ENCODE measurements around the gene EBF3. TPM values are rescaled to one million over a fixed set of nuclear protein-coding genes. Genes with fewer than 3 reads are reported as not detected.

The EBF3 gene
- total RNA-seq, 1 experiment from 2014 or later = not detected

DNA sequence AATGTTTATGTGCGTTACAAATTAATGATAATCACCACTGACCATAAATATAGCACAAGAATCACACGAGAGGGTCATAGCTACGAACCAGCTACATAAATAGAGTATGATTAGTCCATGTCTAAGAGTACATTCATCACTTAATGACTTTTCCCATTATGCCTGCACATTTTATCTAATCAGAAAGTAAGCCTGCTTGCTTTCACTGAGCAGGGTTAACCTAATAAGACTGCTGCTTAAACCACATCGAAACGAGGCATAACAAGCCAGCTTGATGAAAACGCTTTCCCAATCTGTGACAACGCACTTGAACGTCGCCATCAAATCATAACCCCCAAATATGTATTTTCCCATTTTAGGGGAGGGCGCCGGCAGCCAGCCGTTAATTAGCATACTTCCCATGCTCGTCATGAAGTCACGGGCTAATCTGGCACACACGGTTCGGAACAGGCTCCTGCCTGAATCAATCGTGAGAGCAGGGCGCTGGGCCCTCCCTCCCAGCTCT lies 71.5 kb downstream of the EBF3 start:
- DNase-seq (ENCODE audit: low spot score) = no peak

DNA sequence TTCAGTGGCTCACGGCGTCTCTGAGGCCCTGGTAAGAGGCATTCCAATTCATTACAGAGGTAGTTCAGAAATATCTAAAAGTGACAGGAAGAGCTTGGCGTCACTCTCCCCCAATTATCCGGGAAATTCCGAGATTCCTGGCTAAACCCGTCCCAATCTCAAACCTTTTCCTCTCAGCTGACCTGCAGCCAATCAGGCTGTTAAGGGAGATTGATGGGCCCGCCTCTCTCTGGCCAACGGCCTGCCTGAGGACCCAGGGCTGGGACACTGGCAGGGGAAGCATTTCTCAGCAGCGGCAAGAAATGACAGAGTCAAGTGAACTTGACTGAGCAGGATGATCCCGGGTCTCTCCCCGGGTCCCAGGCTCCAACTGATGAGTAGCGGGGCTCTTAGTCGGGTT lies 72.3 kb downstream of the EBF3 start:
- DNase-seq (ENCODE audit: low spot score) = no peak

DNA sequence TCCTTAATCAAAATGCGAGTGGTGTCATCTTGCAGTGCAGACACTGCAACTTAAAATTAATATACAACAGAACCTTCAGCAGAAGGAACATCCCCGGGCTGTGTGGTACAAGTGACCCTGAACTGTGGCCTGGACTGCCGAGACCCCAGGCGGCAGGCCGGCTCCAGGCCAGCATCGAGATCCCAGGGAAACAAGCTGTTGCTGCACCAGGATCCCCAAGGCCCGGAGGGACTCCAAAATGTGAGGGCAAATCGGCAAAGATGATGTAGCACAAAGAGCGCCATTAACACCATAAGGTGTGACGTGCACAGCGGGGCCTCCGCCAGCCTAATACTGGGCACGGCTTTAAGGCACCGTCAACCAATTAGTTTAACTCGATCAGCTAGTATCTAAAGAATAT lies 73.9 kb downstream of the EBF3 start:
- no peak for DNase-seq (ENCODE audit: low spot score)

DNA sequence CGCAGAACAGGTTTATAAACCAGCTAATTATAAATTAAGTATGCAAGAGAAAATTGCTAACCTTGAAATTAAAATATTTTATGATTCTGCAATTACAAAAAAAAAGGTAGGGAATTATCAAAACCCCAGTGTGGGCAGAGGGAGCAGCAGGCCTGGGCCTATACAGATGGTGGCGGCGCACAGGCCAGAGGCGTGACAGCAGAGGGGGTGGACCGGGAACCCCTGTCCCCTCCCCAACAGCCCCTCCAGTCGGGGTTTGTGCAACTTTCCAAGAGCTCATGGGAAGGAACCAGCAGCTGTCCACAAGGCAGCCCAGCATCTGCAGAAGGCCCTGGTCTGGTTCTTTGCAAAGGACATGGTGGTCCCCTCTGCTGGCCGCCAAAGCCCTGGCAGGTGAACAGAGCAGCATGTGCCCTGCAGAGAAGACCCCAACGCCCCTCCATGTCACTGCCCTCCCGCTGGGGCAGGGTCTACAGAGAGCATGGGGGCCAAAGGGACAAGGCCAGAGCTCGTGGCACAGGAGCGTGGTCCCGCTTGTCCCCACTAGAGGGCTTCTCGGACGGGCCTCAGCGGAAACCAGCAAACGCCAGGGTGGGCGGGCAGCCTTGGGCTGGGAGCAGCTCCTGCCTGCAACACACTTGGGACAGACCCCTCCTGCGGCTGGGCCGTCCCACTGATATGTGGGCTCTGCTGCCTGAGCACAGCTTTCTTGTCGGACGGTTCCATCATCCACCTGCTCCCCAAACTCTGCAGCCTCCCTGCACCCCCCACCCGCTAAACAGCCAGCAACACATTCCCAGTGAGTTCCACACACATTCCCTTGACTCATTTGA lies 75.1 kb downstream of the EBF3 start:
- peak; percentile 34 for DNase-seq (ENCODE audit: low spot score)

DNA sequence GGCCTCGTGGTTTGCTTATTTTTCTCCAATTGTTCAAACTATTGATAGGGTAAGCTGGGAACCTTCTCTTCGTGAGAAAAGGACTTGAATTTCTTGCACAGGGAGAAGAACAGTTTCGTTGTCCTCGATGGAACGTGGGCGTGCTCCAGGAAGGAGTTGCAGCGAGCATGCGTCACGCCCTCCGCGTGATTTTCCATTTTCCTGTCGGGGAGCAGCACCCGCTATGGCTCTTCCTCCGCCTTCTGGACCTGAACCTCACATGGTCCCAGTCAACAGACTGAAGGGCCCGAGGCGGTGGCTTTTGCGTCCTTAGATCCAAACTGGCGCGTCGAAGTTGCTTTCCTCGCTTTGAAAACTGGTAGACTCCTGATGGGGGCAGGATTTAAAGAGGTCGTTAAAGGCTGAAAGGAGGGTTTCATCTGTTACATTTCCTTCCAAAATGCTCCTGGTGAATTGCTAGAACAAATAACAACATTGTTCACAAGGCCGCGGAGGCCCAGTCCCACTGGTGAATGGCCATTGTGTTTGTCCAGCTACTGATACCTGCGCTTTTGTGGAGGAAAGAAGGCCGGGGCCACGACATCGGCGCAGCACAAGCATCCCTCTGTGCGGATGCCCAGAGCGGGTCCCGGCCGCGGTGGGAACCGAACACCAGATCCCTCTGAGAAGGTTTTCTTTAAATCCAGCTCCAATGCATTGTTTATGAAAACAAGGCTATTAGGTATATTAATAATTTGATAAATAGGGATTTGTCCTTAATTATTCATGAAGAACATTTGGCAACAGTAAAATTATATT lies 75.9 kb downstream of the EBF3 start:
- DNase-seq (ENCODE audit: low spot score) = no peak

DNA sequence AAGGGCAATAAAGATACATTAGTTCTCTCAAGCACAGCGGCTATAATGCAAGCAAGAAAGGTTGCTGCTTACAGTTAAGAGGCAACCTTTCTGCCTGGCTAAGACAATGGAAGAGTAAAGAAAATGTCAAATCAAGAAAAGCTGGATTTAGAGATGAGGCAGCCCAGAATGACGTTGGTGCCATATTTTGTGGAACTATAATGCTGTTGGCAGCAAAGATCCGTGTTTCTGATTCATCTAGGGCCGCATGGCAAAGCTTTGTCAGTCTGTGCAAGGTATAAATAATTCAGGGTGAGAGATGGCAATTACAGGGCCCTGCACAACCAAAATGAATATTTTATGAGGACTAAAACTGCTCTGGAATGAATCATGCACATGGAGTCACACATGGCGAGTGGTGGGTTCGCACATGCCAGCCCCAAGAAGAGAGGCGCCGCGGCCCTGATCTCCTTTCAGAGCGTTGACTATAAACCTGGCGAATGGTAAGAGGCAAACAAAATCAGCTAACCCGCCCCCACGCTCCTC lies 76.6 kb downstream of the EBF3 start:
- DNase-seq (ENCODE audit: low spot score) = no peak

DNA sequence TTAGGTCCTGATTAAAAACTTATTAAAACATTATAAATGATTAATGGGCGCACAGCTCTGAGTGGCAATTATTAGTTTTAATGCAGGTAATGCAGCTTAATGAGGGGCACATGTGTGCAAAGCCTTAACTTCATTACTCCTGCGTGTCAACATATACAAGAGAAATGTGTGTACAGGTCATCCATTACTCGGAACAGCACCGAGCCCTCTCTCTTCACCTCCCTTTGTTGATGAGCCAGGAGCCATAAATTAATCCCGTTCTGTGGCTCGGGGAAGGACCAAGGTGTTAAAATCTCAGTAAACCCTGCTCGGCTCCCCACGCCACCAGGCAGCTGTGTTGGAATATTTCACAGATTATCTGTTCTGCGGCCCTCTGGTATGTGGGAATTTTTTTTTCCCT lies 77.8 kb downstream of the EBF3 start:
- DNase-seq (ENCODE audit: low spot score) = no peak

DNA sequence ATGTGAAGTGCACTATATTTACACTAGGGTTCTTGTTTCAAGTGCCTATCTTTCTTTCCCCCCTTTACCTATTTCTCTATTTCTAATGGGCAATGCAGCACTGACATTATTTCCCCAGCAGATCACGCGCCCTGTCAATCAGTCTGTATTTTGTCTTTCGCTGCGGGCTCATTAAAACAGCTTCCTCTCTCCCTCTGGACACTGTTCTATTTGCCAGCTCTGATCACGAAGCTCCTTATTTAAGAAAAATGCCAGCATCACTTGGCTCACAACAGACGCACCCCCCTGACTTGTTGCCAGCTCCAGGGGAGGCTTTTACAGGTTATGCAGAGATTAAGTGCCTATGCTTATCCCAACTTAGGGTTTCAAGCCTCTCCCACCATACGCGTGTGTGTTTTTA lies 78.5 kb downstream of the EBF3 start:
- DNase-seq (ENCODE audit: low spot score) = no peak

DNA sequence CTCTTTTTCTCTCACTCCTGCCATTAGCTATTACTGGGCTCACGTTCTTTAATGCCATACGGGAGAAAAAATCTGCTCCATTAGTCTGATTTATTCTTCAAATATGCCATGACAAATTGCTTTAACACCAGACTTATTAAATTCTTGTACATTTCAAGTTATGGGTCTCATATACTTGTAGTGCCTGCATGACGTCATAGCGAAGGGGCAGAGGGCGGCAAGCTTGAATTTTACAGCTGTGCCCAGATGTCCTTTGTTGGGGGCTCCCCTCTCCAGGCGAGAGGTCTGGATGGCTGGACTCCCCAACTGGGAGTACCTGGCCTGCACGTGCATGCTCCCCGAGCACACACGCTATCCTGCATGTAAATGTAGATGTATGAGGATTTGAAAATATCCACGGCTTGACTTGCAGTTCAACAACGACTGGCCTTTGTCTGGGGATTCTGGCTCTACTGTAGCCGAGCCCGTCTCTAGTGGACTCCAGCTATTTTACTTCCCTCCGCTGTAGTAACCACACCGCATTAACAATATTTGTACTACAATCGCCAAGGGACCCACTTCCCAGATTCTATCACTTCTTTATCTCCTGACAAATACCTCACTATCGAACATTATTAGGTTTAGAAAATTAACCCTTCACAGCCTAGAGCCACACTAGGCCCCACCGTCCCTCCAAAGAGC lies 79.5 kb downstream of the EBF3 start:
- DNase-seq (ENCODE audit: low spot score) = no peak

DNA sequence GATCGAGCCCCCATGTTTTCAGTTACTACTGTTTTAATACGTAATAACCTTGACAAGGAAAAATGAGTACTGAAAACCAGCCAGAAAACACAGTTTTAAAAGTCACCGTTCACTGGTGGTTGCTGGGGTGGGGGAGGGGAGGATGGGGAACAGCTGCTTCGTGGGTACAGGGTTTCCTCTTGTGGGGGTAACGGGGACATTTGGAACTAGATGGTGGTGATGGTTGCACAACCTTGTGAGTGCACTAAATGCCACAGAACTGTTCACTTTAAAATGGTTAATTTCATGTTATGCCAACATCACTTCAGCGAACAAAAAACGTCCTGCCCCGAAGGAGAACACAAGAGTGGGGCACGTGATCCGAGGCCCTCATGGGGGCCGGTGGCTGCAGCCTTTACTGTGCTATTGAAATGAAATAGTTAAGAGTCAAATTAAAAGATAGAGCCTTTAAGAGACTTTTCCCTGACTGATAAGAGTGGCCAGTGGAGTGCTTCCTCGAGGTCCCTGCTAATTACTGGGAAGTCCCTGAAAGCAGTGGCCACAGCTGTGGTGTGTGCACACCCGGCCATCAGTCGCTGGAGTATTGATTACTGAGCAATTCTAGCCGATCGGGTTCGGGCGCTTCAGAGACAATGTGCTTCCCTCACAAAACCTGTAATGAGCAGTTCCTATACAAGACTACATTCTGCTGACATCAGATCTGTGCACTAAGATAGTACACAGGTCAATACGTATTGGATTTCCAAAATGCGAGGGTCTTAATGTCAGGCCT lies 80.3 kb downstream of the EBF3 start:
- DNase-seq (ENCODE audit: low spot score) = no peak

DNA sequence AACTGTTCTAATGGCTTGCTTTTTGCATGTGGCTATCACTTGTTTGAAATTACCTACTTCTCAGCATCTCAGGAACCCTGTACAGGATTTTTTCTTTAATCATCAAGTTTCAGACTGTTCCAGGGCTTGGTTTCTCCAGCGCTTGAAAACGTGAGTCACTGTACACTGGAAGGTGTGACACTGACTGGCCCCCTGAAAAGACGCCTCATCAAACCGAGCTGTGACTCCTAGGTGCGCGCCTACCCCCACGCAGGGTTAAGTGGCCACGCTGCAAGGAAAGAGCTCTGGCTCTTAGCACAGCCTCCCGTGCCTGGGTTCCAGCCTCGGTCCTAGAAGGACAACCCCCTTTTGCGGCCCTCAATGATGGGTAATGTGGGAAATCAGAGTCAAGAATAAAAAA lies 81.0 kb downstream of the EBF3 start:
- no peak for DNase-seq (ENCODE audit: low spot score)

DNA sequence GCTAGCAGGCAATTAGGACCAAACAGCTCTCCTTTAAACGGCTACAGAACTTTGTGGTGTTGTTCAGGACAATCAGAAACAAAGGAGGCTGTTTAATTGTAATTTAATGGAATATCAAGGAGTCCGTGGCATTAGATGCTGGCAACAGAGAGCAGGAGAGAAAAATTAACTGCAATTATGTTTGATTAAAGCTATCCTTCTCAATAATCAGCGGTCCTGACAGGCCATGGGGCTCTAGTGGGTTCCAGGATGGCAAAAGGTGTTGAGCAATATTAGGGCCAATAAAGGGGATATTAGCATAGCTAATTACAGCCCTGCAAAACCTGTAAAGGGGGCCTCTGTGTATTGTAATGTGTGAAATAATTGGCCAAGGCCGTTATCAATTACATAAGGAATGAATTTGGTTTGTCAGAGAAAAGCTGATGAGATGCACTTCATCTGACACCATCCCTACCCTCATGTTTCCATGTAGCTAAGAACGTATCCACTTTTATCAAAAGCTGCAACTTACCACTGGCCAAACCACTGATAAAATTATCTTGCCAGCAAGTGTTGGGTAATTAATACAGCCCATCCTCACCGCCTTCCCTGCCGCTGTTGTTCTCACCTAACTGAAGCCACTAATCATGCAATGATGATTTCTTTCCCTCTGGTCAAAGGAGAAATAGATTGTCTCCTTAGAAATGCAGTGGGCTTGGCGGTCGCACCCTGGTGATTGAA lies 81.6 kb downstream of the EBF3 start:
- no peak for DNase-seq (ENCODE audit: low spot score)

DNA sequence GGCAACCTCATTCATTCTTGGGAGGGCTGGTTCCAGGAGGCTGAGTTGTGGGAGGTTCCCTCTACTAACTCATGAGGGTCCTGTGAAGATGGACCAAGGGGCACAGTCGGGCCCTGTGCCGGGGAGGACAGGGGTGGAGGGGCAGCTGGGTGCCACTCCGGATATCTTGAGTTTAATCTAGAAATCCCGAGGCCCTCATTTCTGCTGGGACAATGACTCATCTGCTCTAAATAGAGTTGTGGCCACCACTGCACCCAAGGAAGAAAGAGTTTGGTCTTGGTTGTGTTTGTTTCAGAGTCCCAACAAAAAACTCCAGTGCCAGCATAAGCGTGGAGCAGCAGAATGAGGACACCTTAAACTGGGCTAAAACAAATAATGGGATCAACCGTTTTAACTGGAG lies 82.4 kb downstream of the EBF3 start:
- no peak for DNase-seq (ENCODE audit: low spot score)

DNA sequence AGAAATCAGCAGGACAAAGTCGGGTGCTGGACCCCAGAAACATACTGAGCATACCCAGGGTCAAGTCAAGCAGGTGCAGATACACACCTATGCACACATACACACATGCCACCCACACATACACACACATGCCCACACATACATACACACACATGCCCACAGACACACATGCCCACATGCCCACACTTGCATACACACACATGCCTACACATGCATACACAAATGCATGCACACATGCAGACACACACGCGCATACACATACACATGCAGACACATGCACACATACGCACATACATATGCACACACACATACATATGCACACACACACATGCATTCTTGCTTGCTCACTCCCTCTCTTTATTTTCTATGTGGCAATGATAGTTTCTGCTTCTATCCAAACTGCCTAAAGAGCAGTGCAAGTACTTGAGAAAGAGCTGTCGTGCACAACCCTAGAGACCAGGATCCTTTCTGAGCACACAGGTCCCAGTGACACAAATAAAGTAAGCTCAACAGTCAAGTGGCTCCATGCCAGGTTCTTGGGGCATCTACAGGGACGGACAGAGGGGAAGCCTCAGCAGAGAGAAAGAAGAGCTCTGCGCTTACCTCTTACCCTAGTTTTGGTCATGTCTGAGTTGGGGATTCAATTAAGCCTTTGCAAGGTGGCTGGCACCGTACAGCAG lies 83.7 kb downstream of the EBF3 start:
- DNase-seq (ENCODE audit: low spot score) = no peak

DNA sequence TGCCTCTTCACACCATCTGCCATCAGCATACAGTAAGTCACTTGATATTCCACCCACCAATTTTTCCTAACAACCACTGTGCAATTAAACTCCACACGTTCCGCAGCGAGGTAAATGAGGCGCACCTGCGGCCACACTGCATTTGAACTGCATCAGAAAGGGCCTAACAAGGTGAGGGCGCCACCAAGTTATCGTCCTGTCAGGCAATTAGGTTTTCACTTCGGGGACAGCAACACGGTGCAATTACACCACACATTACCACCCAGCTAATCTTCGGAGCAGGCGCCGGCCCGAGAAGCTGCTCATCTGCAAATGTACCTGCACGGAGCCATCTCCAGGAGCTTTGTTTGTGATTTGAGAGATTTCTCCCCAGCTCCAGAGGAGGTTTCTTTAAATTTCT lies 84.4 kb downstream of the EBF3 start:
- DNase-seq (ENCODE audit: low spot score) = no peak

DNA sequence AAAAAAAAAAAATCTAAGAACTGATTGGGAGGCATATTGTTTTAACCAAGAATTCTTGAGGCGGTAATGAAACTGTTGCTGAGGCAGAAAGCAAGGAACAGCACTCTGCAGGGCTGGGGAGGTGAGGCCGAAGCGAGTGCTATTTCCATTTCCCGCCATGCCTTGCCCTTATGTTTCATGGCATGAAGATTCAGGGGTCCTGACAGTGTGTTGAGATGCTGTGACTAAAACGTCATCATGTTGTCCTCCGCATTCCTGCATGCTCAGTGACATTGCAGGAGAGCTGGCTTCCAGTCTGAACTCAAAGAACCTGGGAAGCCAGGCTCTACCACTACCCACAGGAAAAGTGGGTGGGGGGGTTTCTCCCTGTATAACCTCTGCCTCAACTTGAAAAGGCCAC lies 85.2 kb downstream of the EBF3 start:
- DNase-seq (ENCODE audit: low spot score) = no peak

DNA sequence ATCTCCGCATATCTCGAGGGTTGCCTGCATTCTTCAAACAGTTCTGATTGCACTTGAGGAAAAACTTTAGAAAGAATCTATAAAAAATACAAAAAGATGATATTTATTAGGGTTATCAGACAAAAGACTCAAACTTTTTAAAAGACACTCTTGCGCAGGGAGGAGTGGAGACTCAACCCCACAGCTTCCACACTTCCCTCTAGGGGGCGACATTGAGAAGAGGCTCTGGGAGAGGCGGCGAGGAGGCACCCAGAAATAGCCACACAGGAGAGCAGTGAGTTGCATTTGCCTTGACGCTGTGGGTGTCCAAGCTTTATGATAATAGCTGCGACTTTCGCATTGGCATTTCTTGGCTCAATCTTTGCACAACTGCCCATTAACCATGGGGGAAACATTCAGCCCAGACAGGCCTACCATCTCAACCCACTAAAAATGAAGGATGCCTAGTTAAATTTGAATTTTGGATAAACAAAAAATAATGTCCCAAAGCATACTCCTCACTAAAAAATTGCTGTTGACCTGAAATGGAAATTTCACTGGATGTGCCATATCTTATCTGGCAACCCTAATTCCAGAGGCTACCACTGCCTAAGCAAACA lies 86.2 kb downstream of the EBF3 start:
- DNase-seq (ENCODE audit: low spot score) = peak; percentile 34

DNA sequence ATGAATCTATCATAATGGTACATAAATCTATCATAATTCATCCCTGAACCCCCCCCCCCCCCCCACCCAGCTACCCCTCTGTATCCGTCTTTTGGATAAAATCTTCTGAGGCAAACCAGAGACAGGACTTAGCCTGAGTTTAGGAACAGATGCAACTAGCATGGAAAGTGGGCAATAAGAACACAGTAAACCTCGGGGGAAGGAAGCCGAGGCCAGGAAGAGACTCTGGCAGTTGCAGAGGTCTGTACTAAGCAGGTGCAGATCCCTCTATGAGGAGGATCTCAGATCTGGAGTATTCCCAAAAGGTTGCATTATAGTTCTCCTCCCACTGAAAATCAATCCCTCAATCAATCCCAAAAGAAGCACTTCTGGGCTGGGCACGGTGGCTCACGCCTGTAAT lies 87.2 kb downstream of the EBF3 start:
- no peak for DNase-seq (ENCODE audit: low spot score)

DNA sequence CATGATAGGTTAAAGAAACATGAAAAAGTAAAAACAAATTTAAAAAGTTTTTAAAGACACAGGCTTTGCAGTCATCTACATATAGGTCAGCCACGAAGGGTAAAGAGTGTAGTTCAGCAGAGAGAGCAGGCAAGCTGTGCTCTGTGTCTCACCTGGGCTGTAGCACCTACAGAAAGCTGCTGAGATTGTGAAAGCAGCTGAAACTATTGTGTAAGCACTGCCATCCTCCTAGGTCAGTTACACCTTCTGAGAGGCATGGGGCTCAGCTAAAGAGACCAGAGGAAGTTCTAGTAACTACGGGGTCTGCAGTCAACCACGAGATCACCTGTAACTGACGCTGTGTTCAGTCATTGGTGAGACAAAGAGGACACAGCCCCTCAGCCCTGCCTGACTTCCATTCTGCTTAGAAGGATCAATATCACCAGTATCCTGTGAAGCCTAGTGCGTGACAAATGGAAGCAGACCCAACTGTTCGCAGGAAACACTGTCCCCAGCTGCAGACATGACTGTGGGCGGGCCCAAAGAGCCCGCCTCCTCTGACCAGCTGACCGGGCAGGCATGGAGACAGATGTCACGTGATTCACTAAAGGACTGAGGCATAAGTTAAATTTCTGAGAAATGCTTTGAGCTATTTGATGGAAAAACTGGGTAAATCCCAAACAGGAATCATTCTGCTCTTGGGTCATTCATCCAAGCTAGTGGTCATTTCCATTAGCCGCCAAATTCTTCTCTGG lies 87.9 kb downstream of the EBF3 start:
- DNase-seq (ENCODE audit: low spot score) = no peak

Measured in HT-29 (cell line).